GM21723 (cell line): ENCODE measurements around the gene GJA1.

Experiments
- ATAC-seq: cut with Tn5 transposase; IDR thresholded peaks from one replicate; pipeline ENCODE4 v1.9.1; 2021; ENCODE audit warnings: mild to moderate bottlenecking, moderate library complexity; ENCODE audit not compliant: unreplicated experiment

Gene GJA1

GRCh38 chr6:121482004-121482693, 46.7 kb downstream of the GJA1 start:
- ATAC-seq = no peak

GRCh38 chr6:121482751-121483150, 47.3 kb downstream of the GJA1 start:
- no peak for ATAC-seq

GRCh38 chr6:121485359-121485811, 49.9 kb downstream of the GJA1 start:
- no peak for ATAC-seq

- no peak for ATAC-seq
These were observed 56.1 kb downstream of the GJA1 start for GRCh38 chr6:121491576-121491975.

GRCh38 chr6:121492536-121492935, 57.1 kb downstream of the GJA1 start:
- ATAC-seq = no peak

- ATAC-seq = no peak
These were observed 62.5 kb downstream of the GJA1 start for GRCh38 chr6:121497970-121498375.

- no peak for ATAC-seq
These were observed 63.2 kb downstream of the GJA1 start for GRCh38 chr6:121498481-121499276.
